HCT116 (cell line): ENCODE results near the gene TNFSF12. TPM values are rescaled to one million over a fixed set of nuclear protein-coding genes. Genes with fewer than 3 reads are reported as not detected.

Experiments
- ATAC-seq: fragments of 200-7000 bp; cut with Tn5 transposase; 2 replicates; pipeline ENCODE4 v1.9.1; 2020; ENCODE audit warnings: mild to moderate bottlenecking, moderate library complexity
- BruUV-seq: library from RNA; stranded (reverse); fragments of 400-500 nt; replicated peaks from 2 replicates; lab custom pipeline; 2021; lab: Mats Ljungman, UMichigan
- CTCF ChIA-PET: fragments of 300-600 bp; sonication (Branson Sonifier 250); formaldehyde crosslinking; loops from one replicate; lab custom pipeline; 2021; ENCODE audit warnings: antibody characterized with exemption; lab: Charles Lee
- POLR2A ChIA-PET: fragments of 300-600, 350-600 bp; sonication (Branson Sonifier 250); formaldehyde crosslinking; loops from one replicate; lab custom pipeline; 2021; ENCODE audit warnings: antibody characterized with exemption; lab: Charles Lee
- RAD21 ChIA-PET, 2 experiments: fragments of 300-600 bp; sonication (Branson Sonifier 250); formaldehyde crosslinking; loops; one replicate each; lab custom pipeline; 2023; ENCODE audit warnings: low total read pairs in 2 of 2; ENCODE audit not compliant: uncharacterized antibody in 2 of 2, unreplicated experiment in 2 of 2, low non-redundant PET in 1 of 2; lab: Charles Lee
- DNase-seq: peaks from one replicate; pipeline ENCODE4 v3.0.0-alpha.2; 2010; ENCODE audit warnings: low read depth, low spot score
- H2AFZ ChIP-seq: fragments of 200-600 bp; shearing (Covaris generic), sonication (generic); 2 replicates; pipeline ENCODE4 v1.6.1; 2017; ENCODE audit warnings: low read depth, mixed run types, mixed read lengths, antibody characterized with exemption, low read length; ENCODE audit not compliant: poor library complexity, severe bottlenecking
- H3K27ac ChIP-seq: 2 replicates; pipeline ENCODE4 v1.5.1; 2012; ENCODE audit warnings: low read depth, low read length
- H3K27me3 ChIP-seq: fragments of 200-600 bp; sonication (generic); 2 replicates; pipeline ENCODE4 v1.6.1; 2016; ENCODE audit warnings: mixed run types, low read length, mixed read lengths; ENCODE audit not compliant: insufficient read depth
- H3K36me3 ChIP-seq, 2 experiments: fragments of 200-500 bp in 1 of 2; fragments of 200-600 bp in 1 of 2; sonication (Bioruptor generic) in 1 of 2; sonication (generic) in 1 of 2; 2 replicates each; pipeline versions ENCODE4 v1.5.1 to v1.6.1; 2014 to 2016; ENCODE audit warnings: low read length in 2 of 2, inconsistent platforms in 1 of 2, mixed read lengths in 1 of 2, mixed run types in 1 of 2; ENCODE audit not compliant: insufficient read depth in 2 of 2, control insufficient read depth in 1 of 2
- H3K4me1 ChIP-seq, 2 experiments: fragments of 200-600 bp in 1 of 2; sonication (generic) in 1 of 2; 2 replicates each; pipeline versions ENCODE4 v1.5.1 to v1.6.1; 2012 to 2017; ENCODE audit warnings: low read length in 2 of 2, inconsistent platforms in 1 of 2, mild to moderate bottlenecking in 1 of 2, mixed read lengths in 1 of 2, mixed run types in 1 of 2, moderate library complexity in 1 of 2; ENCODE audit not compliant: insufficient read depth in 2 of 2, control insufficient read depth in 1 of 2
- H3K4me2 ChIP-seq: fragments of 200-600 bp; sonication (generic); 2 replicates; pipeline ENCODE4 v1.6.1; 2017; ENCODE audit warnings: mixed run types, low read length, mixed read lengths
- H3K4me3 ChIP-seq, 2 experiments: fragments of 200-600 bp in 1 of 2; sonication (generic) in 1 of 2; replicated peaks in 1 of 2; 2 replicates each; pipeline ENCODE4 v1.5.1; 2011 to 2016; ENCODE audit warnings: low read length in 2 of 2, control low read depth in 1 of 2, low read depth in 1 of 2, mild to moderate bottlenecking in 1 of 2, mixed read lengths in 1 of 2, mixed run types in 1 of 2
- H3K79me2 ChIP-seq: fragments of 200-600 bp; sonication (generic); 2 replicates; pipeline ENCODE4 v1.6.1; 2017; ENCODE audit warnings: mild to moderate bottlenecking, mixed run types, low read length, moderate library complexity, mixed read lengths; ENCODE audit not compliant: insufficient read depth
- H3K9ac ChIP-seq: fragments of 200-600 bp; sonication (generic); 2 replicates; pipeline ENCODE4 v1.6.1; 2016; ENCODE audit warnings: low read length, mixed read lengths
- H3K9me2 ChIP-seq: fragments of 200-600 bp; sonication (generic), shearing (Covaris generic); 2 replicates; pipeline ENCODE4 v1.6.1; 2017; ENCODE audit warnings: mixed run types, mild to moderate bottlenecking, moderate library complexity; ENCODE audit not compliant: insufficient read depth
- H3K9me3 ChIP-seq, 2 experiments: fragments of 200-500 bp in 1 of 2; fragments of 200-600 bp in 1 of 2; sonication (Bioruptor generic) in 1 of 2; sonication (generic) in 1 of 2; 2 replicates each; pipeline ENCODE4 v1.6.1; 2014 to 2017; ENCODE audit warnings: low read length in 2 of 2, mixed read lengths in 2 of 2, inconsistent platforms in 1 of 2, low read depth in 1 of 2, mild to moderate bottlenecking in 1 of 2, mixed run types in 1 of 2, moderate library complexity in 1 of 2; ENCODE audit not compliant: control insufficient read depth in 1 of 2, insufficient read depth in 1 of 2
- H4K20me1 ChIP-seq: fragments of 200-600 bp; sonication (generic), shearing (Covaris generic); 2 replicates; pipeline ENCODE4 v1.6.1; 2017; ENCODE audit warnings: mixed run types, mild to moderate bottlenecking, moderate library complexity; ENCODE audit not compliant: insufficient read depth
- CBX3 ChIP-seq: IDR thresholded peaks from 2 replicates; pipeline ENCODE4 v1.6.1; 2012; ENCODE audit warnings: low read depth
- CTCF ChIP-seq, 3 experiments: fragments of 200-600 bp in 1 of 3; sonication (generic) in 1 of 3; IDR thresholded peaks in 2 of 3; conservative IDR thresholded peaks in 1 of 3; 2 replicates each; pipeline ENCODE4 v1.5.1; 2012 to 2017; ENCODE audit warnings: low read depth in 2 of 3, low read length in 2 of 3, antibody characterized with exemption in 1 of 3, borderline replicate concordance in 1 of 3, control low read depth in 1 of 3, mild to moderate bottlenecking in 1 of 3, mixed read lengths in 1 of 3, mixed run types in 1 of 3, moderate library complexity in 1 of 3; ENCODE audit not compliant: insufficient read depth in 1 of 3
- EGR1 ChIP-seq: IDR thresholded peaks from 2 replicates; pipeline ENCODE4 v1.6.1; 2012; ENCODE audit warnings: low read depth
- ELF1 ChIP-seq: IDR thresholded peaks from 2 replicates; pipeline ENCODE4 v1.6.1; 2012; ENCODE audit warnings: low read depth, borderline replicate concordance
- EZH2 ChIP-seq: fragments of 200-600 bp; sonication (generic); IDR thresholded peaks from 2 replicates; pipeline ENCODE4 v1.6.1; 2017; ENCODE audit warnings: antibody characterized with exemption, mixed run types
- POLR2AphosphoS5 ChIP-seq: IDR thresholded peaks from 2 replicates; pipeline ENCODE4 v1.6.1; 2011; ENCODE audit warnings: mild to moderate bottlenecking, low read depth, low read length, moderate library complexity
- TCF7L2 ChIP-seq: IDR thresholded peaks from 2 replicates; pipeline ENCODE4 v1.7.0; 2011; ENCODE audit warnings: borderline replicate concordance, inconsistent platforms; ENCODE audit not compliant: insufficient read depth, insufficient read length; ENCODE audit errors: extremely low read depth
- ZFX ChIP-seq: fragments of 450-650 bp; IDR thresholded peaks from 2 replicates; pipeline ENCODE4 v1.6.1; 2017
- ZNF274 ChIP-seq: fragments of 200-500 bp; sonication (Bioruptor generic); IDR thresholded peaks from 2 replicates; pipeline ENCODE4 v1.6.1; 2014; ENCODE audit warnings: mild to moderate bottlenecking, low read depth, low read length, inconsistent platforms
- intact Hi-C: fragments of 100-400 bp; cut with micrococcal nuclease; formaldehyde crosslinking; loops from 2 replicates; pipeline ENCODE4 v1.10.0; 2022
- total RNA-seq: library from RNA; stranded (reverse); gene quantifications from one replicate; pipeline ENCODE4 v1.2.1, GENCODE V29; 2021; ENCODE audit not compliant: unreplicated experiment
- TF ChIP-seq, protein P1 (sequence below): IDR thresholded peaks from 2 replicates; pipeline ENCODE4 v1.6.1; 2012
- TF ChIP-seq, protein P2 (sequence below): IDR thresholded peaks from 2 replicates; pipeline ENCODE4 v1.6.1; 2012

TNFSF12 gene
- total RNA-seq, 1 experiment from 2014 or later = 12.3 TPM

GRCh38 chr17:7501729-7502128 lies 47.1 kb upstream of the TNFSF12 start:
- no peaks in the 10 kb centered on the region for H3K27me3 ChIP-seq
- H3K79me2 ChIP-seq = peaks cover 66% of the 10 kb centered on the region
- no peak overlapping the region for H3K4me3 ChIP-seq
- H3K4me1 ChIP-seq = no peaks in the 10 kb centered on the region
- no peak overlapping the region for H2AFZ ChIP-seq
- TF ChIP-seq ELF1 (no peak), EZH2 (no peak), POLR2AphosphoS5 (no peak), ZFX (no peak), CBX3 (no peak), EGR1 (no peak), TCF7L2 (no peak), CTCF (IDR thresholded peaks at IDR 0.05 in 2 of 3, conservative IDR thresholded peaks at IDR 0.05 in 1 of 3; ENCODE audit: borderline replicate concordance in 1 of 3, insufficient read depth in 1 of 3, low read depth in 2 of 3, low read length in 2 of 3) (no peak), ZNF274 (no peak)
- TF ChIP-seq, protein P1, sequence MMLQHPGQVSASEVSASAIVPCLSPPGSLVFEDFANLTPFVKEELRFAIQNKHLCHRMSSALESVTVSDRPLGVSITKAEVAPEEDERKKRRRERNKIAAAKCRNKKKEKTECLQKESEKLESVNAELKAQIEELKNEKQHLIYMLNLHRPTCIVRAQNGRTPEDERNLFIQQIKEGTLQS = no peak
- TF ChIP-seq, protein P2, sequence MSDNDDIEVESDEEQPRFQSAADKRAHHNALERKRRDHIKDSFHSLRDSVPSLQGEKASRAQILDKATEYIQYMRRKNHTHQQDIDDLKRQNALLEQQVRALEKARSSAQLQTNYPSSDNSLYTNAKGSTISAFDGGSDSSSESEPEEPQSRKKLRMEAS = no peak
- H3K4me2 ChIP-seq = no peak overlapping the region
- intact Hi-C loops = no loop called here
- no peak overlapping the region for H3K9ac ChIP-seq
- no peak overlapping the region for H3K27ac ChIP-seq
- POLR2A ChIA-PET = no interaction called here
- DNase-seq (no peak), ATAC-seq (no peak)
- CTCF ChIA-PET = interaction anchor here (1.9 kb wide), 1 partner anchor 65 kb away, joined by 4 read pairs; no protein-coding TSS in a partner anchor
- BruUV-seq = no TSS peak
- no peaks in the 10 kb centered on the region for H3K9me2 ChIP-seq
- H3K9me3 ChIP-seq = no peaks in the 10 kb centered on the region
- RAD21 ChIA-PET = no interaction called here
- H3K36me3 ChIP-seq = peaks cover 78 to 81% of the 10 kb centered on the region in 2 experiments
- 0 out of 2 replicates have a peak, but pooled peaks cover 3% of the 10 kb centered on the region for H4K20me1 ChIP-seq
